ENCODE results near the gene RAI2.
A peak's percentile ranks its signal among the peaks of the same experiment; 100 is the strongest.

The RAI2 gene

GRCh38 chrX:17848545-17849265, 12.4 kb downstream of the RAI2 start:
- no peak for TF ChIP-seq CTCF (IDR thresholded peaks at IDR 0.05; ENCODE audit: control insufficient read depth, extremely low read depth, insufficient read depth)
- no peak overlapping the region for H3K4me3 ChIP-seq (ENCODE audit: low read depth, low read length)
- no peak for DNase-seq (ENCODE audit: low read depth)

DNA sequence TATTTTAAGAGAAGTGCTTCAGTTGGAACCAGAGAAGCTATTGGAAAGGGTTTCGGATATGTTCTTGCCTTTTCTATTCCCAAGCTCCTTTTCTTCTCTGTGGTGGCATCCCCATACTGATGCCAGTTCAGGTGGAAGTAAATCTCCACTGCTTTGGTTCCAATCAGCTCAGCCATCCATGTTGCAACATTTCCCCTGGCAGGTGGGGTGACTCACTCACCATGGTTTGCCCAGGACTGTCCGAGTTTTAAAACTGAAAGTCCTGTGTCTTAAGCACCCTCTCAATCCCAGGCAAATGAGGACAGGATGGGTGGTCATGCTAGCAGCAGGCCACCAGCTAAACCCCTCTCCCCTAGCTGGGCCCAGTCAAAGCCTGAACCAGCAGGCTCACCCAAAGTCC, 15.1 kb downstream of the RAI2 start:
- no peak for DNase-seq (ENCODE audit: low read depth)
- H3K4me3 ChIP-seq (ENCODE audit: low read depth, low read length) = no peak overlapping the region
- TF ChIP-seq CTCF (IDR thresholded peaks at IDR 0.05; ENCODE audit: control insufficient read depth, extremely low read depth, insufficient read depth) = no peak

GRCh38 chrX:17844236-17844635, 16.9 kb downstream of the RAI2 start:
- DNase-seq (ENCODE audit: low read depth) = no peak
- H3K4me3 ChIP-seq (ENCODE audit: low read depth, low read length) = no peak overlapping the region
- no peak for TF ChIP-seq CTCF (IDR thresholded peaks at IDR 0.05; ENCODE audit: control insufficient read depth, extremely low read depth, insufficient read depth)

GRCh38 chrX:17842769-17843525, 18.2 kb downstream of the RAI2 start:
- no peak for TF ChIP-seq CTCF (IDR thresholded peaks at IDR 0.05; ENCODE audit: control insufficient read depth, extremely low read depth, insufficient read depth)
- H3K4me3 ChIP-seq (ENCODE audit: low read depth, low read length) = no peak overlapping the region
- DNase-seq (ENCODE audit: low read depth) = no peak

GRCh38 chrX:17839269-17839668, 21.8 kb downstream of the RAI2 start:
- no peak for DNase-seq (ENCODE audit: low read depth)
- TF ChIP-seq CTCF (IDR thresholded peaks at IDR 0.05; ENCODE audit: control insufficient read depth, extremely low read depth, insufficient read depth) = peak; percentile 7; the same call in 1 of the 2 replicates
- H3K4me3 ChIP-seq (ENCODE audit: low read depth, low read length) = no peak overlapping the region

GRCh38 chrX:17836830-17837229, 24.3 kb downstream of the RAI2 start:
- no peak for TF ChIP-seq CTCF (IDR thresholded peaks at IDR 0.05; ENCODE audit: control insufficient read depth, extremely low read depth, insufficient read depth)
- no peak for DNase-seq (ENCODE audit: low read depth)
- H3K4me3 ChIP-seq (ENCODE audit: low read depth, low read length) = no peak overlapping the region

Data from LNCaP clone FGC (cell line).